Astrocyte of the spinal cord (primary cell): ENCODE measurements around the gene FBN1.

Source experiments
- DNase-seq: peaks from one replicate; pipeline ENCODE4 v3.0.0; 2011; ENCODE audit warnings: low read depth, low spot score
- H3K4me3 ChIP-seq: 2 replicates; pipeline ENCODE4 v1.5.1; 2011; ENCODE audit warnings: low read depth, mild to moderate bottlenecking, low read length, moderate library complexity
- CTCF ChIP-seq: IDR thresholded peaks from 2 replicates; pipeline ENCODE4 v1.5.1; 2012; ENCODE audit warnings: low read depth, mild to moderate bottlenecking, low read length, inconsistent platforms
- in situ Hi-C: cut with HindIII; loops from 2 replicates; pipeline ENCODE4 v1.10.0; 2017; ENCODE audit warnings: low sequenced_read_pairs

Gene FBN1

DNA sequence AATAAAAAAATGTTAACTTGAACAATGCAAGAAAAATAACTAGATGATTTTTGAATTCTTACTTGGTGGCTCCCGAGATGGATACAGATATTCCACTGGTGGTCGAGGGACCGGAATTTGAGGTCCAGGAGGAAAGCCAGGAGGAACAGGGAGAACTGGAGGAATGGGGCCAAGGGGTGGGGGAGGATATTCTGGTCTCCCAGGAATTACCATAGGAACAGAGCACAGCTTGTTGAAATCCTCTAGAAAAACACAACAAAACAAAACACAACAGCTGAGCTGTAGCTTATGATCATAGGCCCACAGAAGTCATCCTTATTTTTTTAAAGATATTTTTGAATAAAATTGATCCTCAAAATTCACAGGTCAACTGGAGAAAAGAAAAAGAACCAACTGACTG lies 129.4 kb downstream of the FBN1 start:
- H3K4me3 ChIP-seq, result no peak overlapping the region
- DNase-seq, result no peak
- in situ Hi-C loops, result no loop called here
- no peak for TF ChIP-seq CTCF

DNA sequence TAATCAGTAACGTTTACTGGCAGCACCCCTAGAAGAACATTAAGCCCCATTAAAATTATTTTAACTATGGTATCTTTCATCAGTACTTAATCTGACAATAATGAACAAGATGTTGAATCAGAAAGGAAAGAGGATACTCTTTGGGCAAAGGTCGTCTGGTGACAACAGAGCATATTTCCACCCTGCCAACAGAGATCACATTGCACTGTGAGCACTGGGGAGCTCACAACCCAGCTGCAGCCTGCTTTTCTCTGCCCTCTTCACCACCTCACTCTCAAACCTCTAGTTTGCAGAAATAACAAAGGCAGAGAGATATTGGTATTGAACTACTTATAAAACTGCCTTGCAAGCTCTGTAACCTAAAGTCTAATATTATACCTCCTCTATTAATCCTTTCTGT lies 130.0 kb downstream of the FBN1 start:
- DNase-seq, result no peak
- H3K4me3 ChIP-seq, result no peak overlapping the region
- in situ Hi-C loops, result no loop called here
- TF ChIP-seq CTCF, result no peak

GRCh38 chr15:48514103-48514816 lies 131.2 kb downstream of the FBN1 start:
- in situ Hi-C loops, result no loop called here
- DNase-seq, result no peak
- H3K4me3 ChIP-seq, result no peak overlapping the region
- TF ChIP-seq CTCF, result no peak

DNA sequence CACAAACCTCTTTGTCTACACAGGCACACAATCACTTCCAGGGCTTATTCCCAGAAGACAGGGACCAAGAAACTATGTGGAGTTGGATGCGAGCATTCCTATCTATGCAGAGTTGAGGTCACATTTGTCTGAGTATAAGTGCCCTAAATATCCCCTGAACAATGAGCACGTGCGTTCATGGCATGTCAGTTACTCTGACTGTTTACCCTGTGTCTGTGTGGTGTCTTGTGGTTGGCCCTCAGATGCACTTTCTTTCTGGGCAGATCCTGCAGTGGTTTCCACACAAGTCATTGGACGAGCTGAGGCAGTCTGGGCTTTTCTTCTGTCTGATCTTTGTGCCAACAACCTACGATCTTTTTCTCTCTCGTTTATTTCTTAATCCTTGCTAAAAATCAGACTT lies 134.5 kb downstream of the FBN1 start:
- in situ Hi-C loops, result no loop called here
- H3K4me3 ChIP-seq, result no peak overlapping the region
- no peak for TF ChIP-seq CTCF
- peak; percentile 21 for DNase-seq

- peak; percentile 72 for DNase-seq
- in situ Hi-C loops, result no loop called here
Observed at GRCh38 chr15:48507416-48508065, 138.0 kb downstream of the FBN1 start.

DNA sequence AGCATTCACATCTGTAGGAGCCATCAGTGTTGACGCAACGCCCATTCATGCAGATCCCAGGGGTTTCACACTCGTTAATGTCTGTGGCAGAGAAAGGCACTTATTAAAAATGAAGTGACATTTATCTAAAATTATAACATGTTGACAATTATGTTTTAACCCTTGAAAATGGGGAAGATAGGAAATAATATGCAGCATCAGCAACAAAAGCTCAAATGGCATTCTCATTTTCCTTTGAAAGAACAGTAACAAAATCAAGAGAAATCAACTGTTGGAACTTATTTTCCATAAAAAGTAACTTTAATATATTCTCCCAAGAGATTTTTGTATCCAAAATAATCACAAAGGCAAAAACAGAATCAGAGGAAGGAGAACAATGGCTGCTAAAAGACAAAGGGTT lies 140.4 kb downstream of the FBN1 start:
- in situ Hi-C loops, result no loop called here
- no peak for TF ChIP-seq CTCF
- no peak overlapping the region for H3K4me3 ChIP-seq
- no peak for DNase-seq

More at GRCh38 chr15:48507416-48508065, 138.0 kb downstream of the FBN1 start:
- peak; percentile 75 for TF ChIP-seq CTCF
- H3K4me3 ChIP-seq, result no peak overlapping the region
